GM08714 (cell line): ENCODE measurements around the gene PTX4.

Source experiments
- H3K4me3 ChIP-seq: fragments of 200-500 bp; sonication (Bioruptor generic); 2 replicates; pipeline ENCODE4 v1.5.1; 2014; ENCODE audit warnings: mild to moderate bottlenecking, low read length, inconsistent platforms
- ZNF274 ChIP-seq: IDR thresholded peaks from 2 replicates; pipeline ENCODE4 v1.6.1; 2012; ENCODE audit warnings: mild to moderate bottlenecking, low read depth, low read length

PTX4 gene

DNA sequence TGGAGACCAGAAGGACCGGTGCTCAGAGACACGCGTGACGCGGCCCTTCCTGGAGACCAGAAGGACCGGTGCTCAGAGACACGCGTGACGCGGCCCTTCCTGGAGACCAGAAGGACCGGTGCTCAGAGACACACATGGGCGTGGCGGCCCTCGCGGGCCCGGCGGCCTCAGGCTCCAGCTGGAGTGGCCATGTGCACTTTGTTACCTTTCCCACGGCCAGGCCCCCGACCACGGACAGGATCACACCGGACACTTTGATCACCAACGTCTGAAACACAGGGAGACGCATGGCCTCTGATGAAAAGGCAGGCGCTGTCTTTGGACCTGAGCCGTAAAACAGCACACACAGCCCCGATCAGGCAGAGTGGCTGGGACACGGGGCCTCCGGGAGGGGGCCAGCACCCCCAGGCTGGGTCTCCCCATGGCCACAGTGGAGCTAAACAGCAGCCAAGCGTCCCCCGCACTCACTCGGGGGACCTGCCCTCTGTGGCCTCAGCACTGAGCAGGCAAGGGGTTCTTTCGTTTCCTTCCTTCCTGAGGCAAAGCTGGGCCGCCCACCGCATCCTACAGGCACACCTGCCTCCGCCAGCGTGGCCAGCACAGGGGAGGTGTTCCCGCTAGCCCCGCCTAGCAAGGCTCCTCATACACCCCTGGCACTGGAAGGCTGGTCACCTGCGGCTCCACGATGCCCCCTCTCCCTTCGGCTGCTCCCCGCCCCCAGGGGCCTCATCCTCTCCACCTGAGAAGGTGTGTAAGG, 31.1 kb downstream of the PTX4 start:
- no peak for TF ChIP-seq ZNF274
- no peak overlapping the region for H3K4me3 ChIP-seq

DNA sequence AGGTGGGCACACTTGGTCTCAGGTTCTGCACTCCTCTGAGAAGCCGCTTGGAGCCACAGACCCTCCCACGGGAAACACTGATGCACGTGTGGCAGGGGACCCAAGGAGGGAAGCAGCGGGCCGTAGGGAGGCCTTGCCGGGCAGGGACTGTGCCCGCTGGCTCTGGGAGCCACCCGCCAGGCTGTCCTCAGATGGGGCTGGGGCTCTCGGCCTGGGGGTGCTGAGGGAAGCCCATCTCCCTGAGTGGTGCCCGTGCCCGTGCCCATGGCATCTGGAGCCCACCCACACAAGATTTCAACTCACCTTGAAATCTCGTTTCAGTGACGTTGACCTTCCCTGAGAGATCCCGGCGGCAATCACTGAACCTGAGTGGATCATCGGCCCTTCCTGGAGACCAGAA, 31.8 kb downstream of the PTX4 start:
- H3K4me3 ChIP-seq = no peak overlapping the region
- no peak for TF ChIP-seq ZNF274

DNA sequence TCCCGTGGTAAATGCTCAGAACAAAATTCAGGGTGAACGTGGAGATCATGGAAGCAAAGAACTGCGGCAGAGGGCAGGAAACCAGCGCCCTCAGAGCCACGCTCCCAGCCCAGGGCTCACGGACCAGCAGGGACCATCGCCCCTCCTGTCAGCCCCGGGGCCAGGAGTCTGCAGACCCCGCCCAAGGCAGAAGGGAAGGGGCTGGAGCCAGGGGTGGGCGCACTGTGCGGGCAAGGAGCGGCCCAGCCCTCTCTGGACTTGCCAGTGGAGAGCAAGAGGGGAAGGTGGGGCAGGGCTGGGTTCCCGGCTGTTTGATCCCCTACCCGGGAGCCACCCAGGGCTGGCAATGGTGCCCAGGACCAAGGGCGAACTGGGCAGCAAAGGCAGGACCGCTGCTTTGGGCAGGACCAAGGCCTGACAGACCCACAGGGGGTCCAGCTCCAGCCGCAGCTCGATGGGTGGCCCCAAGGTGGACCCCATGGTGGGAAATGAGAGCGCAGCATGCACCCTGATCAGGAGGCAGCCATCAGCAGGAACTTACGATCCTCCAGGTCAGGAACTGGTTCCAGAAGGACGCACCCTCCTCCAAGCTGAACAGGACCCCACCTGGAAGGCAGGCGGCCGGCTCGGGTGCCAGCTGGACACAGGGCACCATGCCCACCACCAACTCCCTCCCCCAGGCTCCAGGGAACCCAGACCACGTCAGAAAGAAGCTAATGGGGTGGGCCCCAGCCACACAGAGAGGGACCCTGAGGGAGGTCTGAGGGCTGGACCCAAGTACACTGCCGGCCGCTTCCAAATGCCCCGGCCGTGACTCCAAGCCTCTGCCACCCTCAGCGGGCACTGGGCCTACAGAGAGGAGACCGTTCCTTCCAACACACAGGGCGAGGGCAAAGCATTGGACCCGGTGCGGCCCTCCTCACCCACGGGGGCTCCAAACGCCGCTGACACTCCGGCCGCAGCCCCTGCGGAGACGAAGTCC, 33.3 kb downstream of the PTX4 start:
- no peak for TF ChIP-seq ZNF274

DNA sequence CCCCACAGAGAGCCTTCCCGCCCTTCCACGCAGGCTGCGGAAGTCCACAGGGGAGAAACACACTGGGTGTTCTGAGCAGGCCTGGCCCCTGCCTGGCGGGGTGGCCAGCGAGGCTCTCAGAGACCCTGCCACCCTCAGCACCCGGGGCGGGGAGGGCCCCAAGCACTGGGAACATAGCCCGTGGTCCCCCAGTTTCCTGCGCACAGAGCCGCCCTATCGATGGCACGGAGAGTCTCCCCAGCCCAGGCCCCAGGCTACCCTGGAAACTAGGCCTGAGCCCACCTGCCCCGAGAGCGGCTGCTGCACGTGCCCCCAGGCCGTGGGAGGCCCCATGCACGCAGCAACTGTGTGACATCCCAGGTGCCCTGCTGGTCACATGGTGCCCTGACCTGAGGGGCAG, 34.2 kb downstream of the PTX4 start:
- H3K4me3 ChIP-seq = no peak overlapping the region
- no peak for TF ChIP-seq ZNF274

More for the DNA sequence above, 33.3 kb downstream of the PTX4 start:
- H3K4me3 ChIP-seq = no peak overlapping the region

DNA sequence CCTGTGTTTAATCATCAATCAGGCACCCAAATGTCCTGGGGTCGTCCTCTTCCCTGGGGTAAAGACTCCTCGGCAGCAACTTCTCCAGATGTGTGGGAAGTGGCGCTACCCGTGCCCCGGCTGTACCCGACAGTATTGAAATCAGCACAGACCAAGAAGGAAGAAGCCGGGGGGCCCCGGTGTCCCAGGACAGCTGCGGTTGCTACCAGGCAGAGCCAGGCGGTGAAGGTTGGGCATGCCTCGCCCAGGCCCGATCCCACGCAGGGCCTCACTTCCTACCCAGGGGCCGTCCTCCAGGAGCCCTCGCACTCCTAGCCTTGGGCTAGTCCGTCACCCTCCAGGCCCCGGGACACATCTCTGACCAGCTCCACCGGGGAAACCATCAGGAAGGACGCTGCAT, 35.4 kb downstream of the PTX4 start:
- no peak for TF ChIP-seq ZNF274
- no peak overlapping the region for H3K4me3 ChIP-seq

DNA sequence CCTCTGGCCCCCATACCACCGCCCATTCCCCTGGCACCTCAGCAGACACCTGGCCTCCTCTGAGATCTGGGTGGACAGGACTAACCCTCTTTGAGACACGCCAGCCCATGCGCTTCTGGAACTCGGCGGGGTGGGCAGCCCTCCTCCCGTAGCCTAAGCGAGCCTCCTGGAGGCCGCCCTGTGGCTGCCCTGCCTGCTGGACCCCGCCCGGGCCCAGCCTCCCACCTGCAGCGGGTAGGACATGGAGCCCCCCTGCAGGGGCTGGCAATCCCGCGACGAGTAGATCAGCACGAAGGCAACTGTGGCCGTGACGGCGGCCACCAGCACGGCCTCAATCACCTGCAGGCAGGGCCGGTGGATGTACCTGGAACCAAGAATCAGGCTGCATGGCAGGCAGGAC, 36.2 kb downstream of the PTX4 start:
- TF ChIP-seq ZNF274 = no peak

DNA sequence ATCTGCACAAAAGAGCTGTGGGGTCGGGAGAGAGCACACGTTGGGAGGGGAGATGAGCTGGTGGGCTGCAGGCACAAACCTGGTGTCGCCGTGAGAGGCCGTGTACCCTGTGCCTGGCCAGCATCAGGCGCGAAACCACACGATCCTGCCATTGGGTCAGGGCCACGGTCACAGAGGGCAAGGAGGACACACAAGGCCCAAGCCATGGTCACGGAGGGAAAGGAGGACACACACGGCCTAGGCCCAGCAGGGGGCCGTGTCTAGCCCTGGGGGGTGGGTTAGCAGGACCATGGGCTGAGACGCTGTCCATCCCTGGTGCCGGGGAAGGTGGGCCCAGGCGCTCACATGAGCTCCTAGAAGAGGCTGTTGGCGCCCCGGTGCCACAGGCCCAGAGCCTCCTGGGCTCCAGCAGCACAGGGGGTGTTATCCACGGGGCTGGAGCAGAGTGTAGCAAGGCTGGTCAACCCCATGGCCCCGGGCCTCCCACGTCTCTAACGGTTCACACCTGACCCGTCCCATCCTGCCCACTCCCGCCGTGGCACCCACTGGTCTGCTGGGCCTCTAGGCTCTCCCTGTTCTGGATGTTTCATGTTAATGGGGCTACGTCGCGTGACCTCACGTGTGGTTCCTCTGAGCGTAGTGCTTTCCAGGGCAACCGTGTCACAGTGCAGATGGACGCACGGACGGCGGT, 36.9 kb downstream of the PTX4 start:
- no peak overlapping the region for H3K4me3 ChIP-seq
- no peak for TF ChIP-seq ZNF274

More for the DNA sequence above, 36.2 kb downstream of the PTX4 start:
- H3K4me3 ChIP-seq = no peak overlapping the region

DNA sequence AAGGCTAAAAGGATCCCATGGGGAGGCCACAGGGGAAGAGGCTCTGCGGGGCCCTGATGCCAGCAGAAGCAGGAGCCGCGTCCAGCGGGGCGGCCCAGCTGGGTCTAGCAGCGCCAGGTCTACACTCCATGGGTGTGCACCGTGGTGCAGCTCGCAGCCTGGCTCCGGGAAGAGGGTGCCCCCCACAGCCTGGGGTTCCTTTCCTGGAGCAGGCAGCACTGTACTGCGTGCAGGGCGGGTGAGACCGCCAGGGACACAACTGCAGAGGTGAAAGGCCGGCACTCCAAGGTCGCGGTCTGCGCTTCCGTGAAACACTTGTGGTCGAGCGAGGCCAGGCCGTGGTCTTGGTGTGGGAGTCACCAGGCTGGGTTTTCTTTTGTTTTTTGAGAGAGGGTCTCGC, 37.9 kb downstream of the PTX4 start:
- no peak for TF ChIP-seq ZNF274
- H3K4me3 ChIP-seq = no peak overlapping the region

DNA sequence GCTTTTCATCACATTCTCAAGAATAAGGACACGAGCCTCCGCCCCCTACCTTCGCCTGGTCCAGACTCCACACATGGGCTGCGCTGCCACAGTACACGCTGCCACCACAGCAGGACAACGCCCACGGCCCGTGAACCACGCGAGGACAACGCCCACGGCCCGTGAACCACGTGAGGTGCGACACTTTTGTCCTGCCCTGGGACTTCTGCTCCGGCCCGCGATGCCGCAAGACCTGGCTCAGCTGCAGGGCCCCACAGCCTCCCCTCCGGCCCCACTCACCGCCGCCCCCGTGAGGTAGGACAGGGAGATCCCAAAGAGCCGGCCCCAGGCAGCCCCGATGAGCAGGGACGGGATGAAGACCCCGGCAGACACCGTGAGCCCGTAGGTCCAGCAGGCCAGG, 38.5 kb downstream of the PTX4 start:
- no peak for TF ChIP-seq ZNF274
- H3K4me3 ChIP-seq = no peak overlapping the region

DNA sequence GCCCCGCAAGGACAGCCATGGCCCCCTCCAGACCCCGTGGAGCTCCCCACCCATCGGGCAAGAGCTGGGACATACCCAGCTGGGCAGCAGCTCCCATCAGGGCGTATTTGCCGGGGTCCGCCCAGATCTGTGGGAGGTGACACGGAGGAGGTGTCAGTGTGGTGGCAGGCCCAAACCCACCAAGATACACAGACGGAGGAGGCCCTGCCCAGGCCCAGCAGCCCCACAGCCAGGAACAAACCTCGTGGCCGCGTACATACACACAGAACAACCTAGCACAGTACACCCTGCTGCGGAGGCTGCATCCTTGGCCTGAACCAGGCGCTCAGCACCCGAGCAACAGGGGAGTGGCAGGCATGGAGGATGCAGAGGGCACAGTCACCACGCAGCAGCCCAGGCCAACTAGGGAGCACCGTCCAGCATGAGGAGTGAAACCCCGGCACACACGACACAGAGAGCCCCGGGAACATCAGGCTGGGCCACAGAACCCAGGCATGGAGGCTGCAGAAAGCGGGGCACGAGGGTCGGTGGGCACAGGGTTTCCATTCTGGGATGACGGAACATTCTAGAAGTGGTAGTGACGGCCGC, 39.4 kb downstream of the PTX4 start:
- TF ChIP-seq ZNF274 = no peak
- H3K4me3 ChIP-seq = no peak overlapping the region

DNA sequence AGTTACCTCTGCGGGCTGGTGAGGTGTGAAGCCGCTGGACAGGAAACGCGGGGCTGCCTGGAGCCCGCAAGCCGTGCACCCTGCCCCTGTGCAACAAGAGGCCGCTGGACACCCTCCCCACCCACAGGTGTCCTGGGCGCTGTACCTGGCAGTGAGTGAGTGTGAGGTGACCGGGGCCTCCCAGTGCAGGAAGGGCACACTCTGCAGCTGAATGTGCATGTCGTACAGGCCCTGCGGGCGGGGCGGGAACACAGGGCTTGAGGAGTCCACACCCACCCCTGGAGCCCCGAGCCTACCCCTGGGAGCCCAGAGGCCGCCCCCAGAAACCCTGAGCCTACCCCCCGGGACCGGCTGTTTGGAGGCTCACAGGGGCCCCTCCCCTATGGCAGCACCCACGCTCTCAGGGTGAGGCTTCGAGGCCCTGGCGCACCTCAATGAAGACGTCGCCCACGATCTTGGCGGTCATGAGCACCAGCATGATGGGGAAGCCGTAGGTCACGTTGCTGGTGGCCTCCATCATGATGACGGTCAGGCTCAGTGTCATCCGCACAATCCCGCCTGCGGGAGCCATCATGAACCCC, 40.1 kb downstream of the PTX4 start:
- TF ChIP-seq ZNF274 = no peak
- no peak overlapping the region for H3K4me3 ChIP-seq

DNA sequence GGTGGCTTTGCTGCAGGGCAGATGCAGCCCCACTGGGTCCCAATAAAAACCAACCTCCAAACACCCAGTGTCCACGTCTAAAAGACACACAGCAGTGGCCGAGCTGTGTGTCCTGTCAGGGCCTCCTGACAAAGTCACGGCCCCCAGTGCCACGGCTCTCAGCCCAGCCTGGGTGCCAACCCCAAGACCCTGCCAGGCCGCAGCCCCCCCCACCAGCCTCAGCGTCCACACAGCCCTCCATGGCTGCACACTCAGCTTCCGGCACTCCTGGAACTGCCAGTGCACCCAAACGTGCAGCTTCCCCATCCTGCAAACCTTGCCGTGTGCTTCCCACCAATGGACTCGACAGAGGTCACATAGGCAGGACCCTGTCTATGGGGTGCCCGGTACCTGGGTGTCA, 40.8 kb downstream of the PTX4 start:
- H3K4me3 ChIP-seq = no peak overlapping the region
- TF ChIP-seq ZNF274 = no peak

DNA sequence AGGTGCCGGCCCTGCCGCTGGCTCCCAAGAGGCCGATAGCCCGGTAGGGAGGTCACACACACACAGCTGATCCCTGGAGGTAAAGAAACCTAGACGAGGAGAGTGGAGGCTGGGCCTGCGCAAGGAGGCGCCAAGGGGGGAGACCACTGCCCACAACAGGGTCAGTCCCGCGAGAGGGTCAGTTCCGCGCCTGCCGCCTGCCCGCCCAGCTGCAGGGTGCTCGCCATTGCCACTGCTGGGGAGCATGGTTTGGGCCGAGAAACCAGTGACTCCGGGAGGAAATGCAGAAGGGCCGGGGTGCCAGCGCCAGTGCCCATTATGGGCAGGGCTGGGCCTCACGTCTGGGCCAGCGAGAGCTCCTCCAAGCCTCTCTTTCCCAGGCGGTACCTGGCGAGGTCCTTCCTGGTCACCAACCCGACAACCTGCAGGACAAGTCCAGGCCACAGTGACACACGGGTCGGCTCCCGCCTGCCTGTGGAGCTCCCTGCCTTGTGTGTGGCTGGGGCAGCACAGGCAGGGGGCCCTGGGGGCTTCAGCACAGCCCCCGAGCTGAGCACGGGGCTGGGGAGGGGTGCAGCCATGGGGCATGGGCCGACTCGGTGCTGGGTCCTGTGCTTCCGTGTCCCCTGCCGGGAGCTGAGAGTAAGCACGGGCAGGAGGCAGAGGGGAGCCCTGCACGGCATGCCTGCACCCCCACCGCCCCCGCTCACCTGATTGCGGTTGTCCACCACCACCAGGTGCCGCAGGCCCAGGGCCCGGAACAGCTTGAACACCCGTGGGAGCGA, 42.3 kb downstream of the PTX4 start:
- TF ChIP-seq ZNF274 = no peak
- H3K4me3 ChIP-seq = no peak overlapping the region
